HG03196 (cell line): Measurements from ENCODE around the gene KRT2.

Source experiments
- ATAC-seq: cut with Tn5 transposase; IDR thresholded peaks from one replicate; pipeline ENCODE4 v1.9.1; 2021; ENCODE audit not compliant: unreplicated experiment

The KRT2 gene

DNA sequence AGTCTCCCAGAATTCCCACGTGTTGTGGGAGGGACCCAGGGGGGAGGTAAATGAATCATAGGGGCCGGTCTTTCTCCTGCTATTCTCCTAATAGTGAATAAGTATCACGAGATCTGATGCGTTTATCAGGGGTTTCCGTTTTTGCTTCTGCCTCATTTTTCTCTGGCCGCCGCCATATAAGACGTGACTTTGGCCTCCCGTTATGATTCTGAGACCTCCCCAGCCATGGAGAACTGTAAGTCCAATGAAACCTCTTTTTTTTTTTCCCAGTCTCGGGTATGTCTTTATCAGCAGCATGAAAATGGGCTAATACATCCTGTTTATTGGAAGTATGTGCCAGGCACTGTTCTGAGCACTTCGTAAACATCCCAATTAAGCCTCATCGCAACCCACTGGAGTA is 51.5 kb downstream of the KRT2 start:
- ATAC-seq = no peak

DNA sequence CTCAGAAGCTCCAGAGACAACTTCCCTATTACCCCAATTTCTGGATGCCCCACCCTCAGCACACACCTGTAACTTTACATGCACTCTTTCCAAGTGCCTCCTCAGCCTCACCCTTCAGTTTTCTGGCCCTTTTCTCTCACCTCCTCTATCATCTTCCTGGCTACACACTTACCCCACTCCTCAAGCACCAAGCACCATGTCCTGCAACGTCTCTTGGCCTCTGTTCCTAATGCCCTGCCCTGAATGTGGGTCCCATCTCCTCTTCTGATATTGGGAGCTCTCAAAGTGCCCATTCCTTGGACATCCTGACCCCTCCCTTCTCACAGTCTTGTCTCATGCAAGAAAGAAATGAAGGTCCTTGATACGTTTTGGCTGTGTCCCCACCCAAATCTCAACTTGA is 51.9 kb downstream of the KRT2 start:
- ATAC-seq = no peak

DNA sequence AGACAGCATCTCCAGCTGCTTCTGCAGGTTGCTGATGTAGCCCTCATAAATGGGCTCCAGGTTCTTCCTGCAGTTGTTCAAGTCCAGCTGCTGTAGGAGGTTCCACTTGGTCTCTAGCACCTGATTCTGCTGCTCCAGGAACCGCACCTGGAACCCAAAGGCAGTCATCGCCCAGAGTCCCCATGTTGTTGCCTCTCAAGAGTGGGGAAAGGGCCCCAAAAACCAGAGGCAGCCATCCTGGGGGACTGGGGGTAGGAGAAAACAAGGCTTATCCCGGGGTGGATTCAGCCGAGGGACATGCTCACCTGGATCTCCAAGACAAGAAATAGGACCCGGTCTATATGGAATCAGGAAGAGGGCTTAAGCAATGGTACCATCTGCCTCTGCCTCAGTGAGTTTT is 53.0 kb downstream of the KRT2 start:
- ATAC-seq = no peak
